GM18505 (cell line): ENCODE results near the gene LONRF2.

Experiments used
- ATAC-seq: cut with Tn5 transposase; IDR thresholded peaks from one replicate; pipeline ENCODE4 v1.9.1; 2021; ENCODE audit not compliant: unreplicated experiment
- POLR2A ChIP-seq: IDR thresholded peaks from 4 replicates; pipeline ENCODE4 v1.6.1; 2011; ENCODE audit warnings: borderline replicate concordance; ENCODE audit not compliant: insufficient read depth, insufficient read length; ENCODE audit errors: extremely low read depth

Gene LONRF2

GRCh38 chr2:100265226-100265625 lies 57.1 kb downstream of the LONRF2 start:
- no peak for TF ChIP-seq POLR2A
- ATAC-seq = no peak

- no peak for TF ChIP-seq POLR2A
- ATAC-seq = no peak
Measured at GRCh38 chr2:100264651-100265050, 57.6 kb downstream of the LONRF2 start.

GRCh38 chr2:100264121-100264520 lies 58.2 kb downstream of the LONRF2 start:
- no peak for ATAC-seq

GRCh38 chr2:100262555-100263320 lies 59.6 kb downstream of the LONRF2 start:
- TF ChIP-seq POLR2A = no peak
- ATAC-seq = no peak

More at GRCh38 chr2:100264121-100264520, 58.2 kb downstream of the LONRF2 start:
- TF ChIP-seq POLR2A = no peak

- TF ChIP-seq POLR2A = no peak
- no peak for ATAC-seq
Measured at GRCh38 chr2:100262046-100262445, 60.3 kb downstream of the LONRF2 start.

- TF ChIP-seq POLR2A = no peak
- no peak for ATAC-seq
Measured at GRCh38 chr2:100260712-100261620, 61.3 kb downstream of the LONRF2 start.

- TF ChIP-seq POLR2A = no peak
- no peak for ATAC-seq
Measured at GRCh38 chr2:100259106-100259505, 63.2 kb downstream of the LONRF2 start.

GRCh38 chr2:100257939-100258338 lies 64.4 kb downstream of the LONRF2 start:
- no peak for TF ChIP-seq POLR2A
- ATAC-seq = no peak

GRCh38 chr2:100256849-100257248 lies 65.5 kb downstream of the LONRF2 start:
- TF ChIP-seq POLR2A = no peak
- ATAC-seq = no peak

GRCh38 chr2:100256416-100256815 lies 65.9 kb downstream of the LONRF2 start:
- no peak for TF ChIP-seq POLR2A
- ATAC-seq = no peak

- TF ChIP-seq POLR2A = no peak
- no peak for ATAC-seq
Measured at GRCh38 chr2:100254646-100255210, 67.6 kb downstream of the LONRF2 start.

- no peak for TF ChIP-seq POLR2A
- no peak for ATAC-seq
Measured at GRCh38 chr2:100253786-100254185, 68.5 kb downstream of the LONRF2 start.
